NCI-H510A (cell line): Measurements from ENCODE around the gene NFIX.

Experiments used
- DNase-seq: peaks from one replicate; lab custom pipeline; 2025; lab: John Stamatoyannopoulos, UW

NFIX gene

GRCh38 chr19:13056052-13056660, 60.9 kb downstream of the NFIX start:
- DNase-seq = peak; percentile 87

DNA sequence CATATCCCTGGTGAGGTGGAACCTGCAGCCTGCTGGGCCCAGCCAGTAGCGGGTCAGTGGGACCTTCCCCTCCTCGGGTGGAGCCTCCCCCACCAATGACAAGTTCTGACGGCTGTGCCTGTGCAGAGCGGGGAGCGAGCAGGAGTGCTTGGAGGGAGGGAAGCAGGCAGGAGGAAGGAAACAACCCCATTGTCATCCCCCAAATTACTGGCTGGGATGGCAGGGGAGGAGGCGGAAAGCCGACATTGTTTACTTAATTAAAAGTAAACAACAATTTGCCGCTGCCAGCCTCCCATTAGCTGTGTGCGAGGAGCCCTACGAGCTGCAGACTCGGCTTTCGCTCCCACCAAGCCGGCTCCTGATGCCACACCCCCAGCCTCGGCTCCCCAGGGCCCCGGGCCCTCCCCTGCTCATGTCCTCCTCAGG, 61.9 kb downstream of the NFIX start:
- DNase-seq = peak; percentile 63

DNA sequence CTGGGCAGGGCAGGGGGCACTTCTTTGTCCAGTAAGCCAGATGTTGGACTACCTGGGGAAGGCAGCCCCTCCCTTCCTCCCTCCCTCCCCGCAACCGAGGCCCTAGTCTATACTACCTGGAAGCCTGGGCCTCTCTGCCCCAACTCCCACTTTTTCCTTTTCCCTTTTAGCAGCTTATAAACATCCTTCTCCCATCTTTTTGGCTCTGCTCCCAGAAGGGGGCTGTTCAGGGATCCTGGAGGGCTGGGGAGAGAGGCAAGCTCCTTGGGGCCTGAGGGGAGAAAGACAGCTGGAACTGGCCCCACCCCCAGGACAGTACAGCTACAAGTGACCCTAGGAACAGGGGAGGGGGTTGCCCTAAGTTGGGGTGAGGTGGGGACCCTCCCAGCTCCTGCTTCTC, 62.5 kb downstream of the NFIX start:
- DNase-seq = no peak

DNA sequence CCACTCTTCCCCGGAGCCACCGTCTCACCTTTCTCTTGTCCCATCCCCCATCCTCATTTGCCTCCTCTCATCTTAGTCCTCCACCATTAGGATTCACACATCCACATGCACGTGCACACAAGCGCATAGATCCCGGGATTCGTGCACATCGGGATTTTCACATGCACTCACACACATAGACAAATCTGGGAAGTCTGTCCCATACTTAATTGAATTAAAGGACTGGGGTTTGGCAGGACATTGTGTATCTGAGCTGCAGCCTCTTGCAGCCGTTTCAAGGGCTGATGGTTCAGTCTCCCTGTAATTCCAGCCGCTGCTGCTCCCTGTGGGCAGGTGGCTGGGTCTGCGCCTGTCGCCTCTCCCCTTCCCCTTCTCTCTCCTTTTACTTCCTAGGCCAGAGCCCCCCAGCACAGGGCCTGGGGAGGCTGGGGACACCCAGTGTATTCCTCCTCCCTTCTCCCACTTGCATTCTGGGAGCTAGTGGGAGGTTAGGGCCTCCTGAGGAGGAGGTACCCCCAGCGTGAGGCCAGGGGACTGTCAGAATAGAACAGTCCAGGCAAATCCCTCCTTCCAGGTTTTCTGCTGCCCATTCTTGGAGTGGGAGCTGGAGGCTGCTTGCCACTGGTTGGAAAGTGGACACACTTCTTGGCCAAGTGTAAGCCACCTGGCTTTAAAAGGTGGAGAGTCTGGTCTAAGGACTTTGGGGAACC, 63.8 kb downstream of the NFIX start:
- no peak for DNase-seq

GRCh38 chr19:13060233-13060963, 65.1 kb downstream of the NFIX start:
- DNase-seq = no peak

DNA sequence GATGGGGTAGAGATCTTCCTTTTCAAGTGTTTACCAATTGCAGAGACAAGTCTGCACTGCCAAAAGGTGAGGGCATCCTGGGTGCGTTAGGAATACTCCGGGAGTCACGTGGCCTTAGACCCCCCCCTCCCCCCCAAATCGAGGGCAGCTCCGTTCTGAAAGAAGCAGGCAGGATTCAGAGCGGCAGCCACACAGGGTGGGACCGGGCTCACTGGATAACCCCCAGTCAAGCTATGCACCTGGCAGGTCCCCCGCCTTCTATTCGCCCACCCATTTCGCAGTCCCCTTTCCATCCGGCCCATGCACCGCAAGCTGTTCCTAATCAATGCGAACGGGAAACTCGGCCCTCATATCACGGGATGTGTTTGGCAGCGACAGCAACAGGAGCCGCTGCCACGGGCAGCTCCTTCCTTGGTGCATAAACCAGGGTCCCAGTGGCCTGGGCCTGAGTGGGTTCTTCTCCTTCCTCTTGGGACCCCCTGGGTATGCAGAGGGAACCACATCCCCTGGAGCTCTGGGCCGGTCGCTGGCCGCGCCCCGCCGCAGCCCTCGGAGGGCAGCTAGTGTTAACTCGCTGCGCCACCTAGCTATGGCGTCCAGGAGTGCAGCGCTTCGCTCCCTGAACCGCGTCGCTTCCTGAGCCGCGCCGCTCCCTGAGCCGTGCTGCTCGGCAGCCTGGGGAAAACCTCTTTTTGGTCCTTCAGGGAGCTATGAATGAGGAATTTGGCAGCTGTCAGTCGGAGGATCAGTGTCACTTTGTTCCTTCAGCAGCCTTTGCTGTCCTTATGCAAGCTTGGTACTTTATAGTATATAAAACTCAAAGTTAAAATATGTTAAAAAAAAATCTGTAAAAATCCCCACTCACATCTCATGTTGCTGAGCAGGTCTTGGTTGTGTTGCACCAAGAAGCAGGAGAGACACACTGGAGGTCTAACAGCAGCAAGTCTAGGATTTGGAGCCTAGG, 66.0 kb downstream of the NFIX start:
- peak; percentile 61 for DNase-seq

- no peak for DNase-seq
Observed at GRCh38 chr19:13062317-13062716, 67.0 kb downstream of the NFIX start.

- no peak for DNase-seq
Observed at GRCh38 chr19:13063461-13064091, 68.3 kb downstream of the NFIX start.

- DNase-seq = no peak
Observed at GRCh38 chr19:13064092-13064489, 68.8 kb downstream of the NFIX start.

DNA sequence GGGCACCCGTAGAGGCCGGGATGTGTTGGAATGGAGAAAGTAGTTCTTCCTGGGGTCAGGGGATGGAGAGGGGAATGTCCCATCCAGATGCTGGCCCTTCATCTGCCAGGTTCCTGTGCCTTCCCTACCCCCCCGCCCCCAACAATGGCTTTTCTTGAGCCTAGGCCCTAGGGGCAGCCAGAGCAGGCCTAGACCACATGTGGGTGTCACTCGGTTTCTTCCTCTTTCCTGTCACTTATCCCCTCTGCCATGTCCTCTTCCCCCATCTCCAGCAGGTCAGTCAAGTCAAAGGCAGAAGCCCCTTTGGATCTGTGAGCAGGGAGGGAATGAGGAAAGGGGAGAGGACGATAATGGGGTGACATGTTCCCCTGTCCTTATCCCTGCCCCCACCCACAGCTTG, 71.0 kb downstream of the NFIX start:
- DNase-seq = no peak

- no peak for DNase-seq
Observed at GRCh38 chr19:13066933-13067807, 71.9 kb downstream of the NFIX start.

- no peak for DNase-seq
Observed at GRCh38 chr19:13068085-13068846, 73.0 kb downstream of the NFIX start.

DNA sequence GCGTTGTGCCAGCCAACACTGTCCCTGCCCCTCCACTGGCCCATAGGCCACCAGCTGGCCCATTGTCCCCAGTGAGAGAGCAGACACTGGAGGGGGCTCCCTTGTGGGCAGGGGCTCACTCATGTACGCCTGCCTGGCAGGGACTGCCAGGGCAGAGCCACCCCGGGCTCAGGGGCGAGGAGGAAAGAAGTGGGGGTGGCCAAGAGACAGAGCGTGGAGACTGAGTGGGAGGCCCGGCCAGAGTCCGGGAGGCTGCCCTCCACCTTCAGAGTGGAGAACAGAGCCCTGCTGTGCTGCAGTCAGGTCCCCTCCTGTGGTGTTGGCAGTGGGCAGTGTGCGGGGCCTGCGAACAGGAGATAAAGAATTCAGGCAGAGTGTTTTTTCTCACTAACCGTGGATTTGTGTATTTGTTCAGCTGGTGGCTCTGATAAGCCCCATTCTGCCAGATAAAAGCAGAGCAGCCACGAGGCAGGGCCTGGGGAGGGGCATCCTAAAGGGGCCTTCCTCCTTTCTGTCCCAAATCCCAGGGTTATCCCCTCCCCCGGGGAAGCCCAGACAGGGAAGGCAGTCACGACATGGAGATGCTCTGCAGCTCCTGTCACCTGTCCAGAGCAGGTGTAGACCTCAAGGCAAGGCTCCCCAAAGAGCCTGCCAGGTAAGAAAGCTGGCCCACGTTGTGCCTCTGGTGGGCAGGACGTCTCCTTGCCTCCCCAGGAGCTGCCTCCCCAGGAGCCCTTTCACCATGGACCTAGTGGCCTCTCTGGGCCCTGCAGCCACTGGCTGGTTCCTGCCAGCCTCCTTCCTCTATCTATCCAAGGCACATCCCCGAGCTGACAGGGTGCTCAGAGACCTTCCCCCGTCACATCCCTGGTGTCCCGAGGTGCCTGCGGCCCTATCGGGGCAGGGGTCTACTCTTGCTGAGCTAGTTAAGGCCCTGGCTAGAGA, 74.4 kb downstream of the NFIX start:
- no peak for DNase-seq

DNA sequence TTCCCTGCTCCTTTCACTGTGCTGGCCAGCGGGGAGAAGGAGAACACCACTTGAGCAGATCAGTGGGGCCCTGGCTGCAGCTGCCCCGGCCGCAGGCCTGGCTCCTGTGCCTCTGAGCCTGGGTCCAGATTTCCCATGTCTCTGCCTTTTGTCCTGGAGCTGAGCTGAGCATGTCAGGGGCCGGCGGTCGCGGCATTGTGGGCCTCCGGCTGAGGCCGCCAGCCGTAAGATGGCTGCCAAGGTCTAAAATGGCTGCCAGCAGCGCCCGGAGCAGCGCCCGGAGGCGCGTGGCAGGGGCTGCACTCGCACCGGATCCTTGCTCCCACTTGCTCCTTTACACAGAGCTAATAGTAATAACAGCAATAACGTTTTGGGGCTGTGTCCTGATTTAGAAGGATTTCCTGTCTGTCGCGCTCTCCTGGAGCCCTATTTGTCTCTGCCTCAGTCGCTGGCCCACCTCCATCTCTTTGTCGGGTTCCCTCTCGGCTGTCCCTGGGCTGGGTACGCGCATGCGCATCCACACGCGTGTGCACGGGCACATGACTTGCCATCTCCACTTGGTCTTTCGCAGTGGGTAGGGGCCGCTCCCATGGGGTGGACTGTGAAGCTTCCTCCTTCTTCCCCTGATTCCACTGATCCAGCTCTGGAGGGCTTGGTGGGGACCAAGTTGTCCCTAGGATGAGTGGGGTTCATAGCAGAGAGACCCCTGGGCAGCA, 75.3 kb downstream of the NFIX start:
- DNase-seq = no peak

DNA sequence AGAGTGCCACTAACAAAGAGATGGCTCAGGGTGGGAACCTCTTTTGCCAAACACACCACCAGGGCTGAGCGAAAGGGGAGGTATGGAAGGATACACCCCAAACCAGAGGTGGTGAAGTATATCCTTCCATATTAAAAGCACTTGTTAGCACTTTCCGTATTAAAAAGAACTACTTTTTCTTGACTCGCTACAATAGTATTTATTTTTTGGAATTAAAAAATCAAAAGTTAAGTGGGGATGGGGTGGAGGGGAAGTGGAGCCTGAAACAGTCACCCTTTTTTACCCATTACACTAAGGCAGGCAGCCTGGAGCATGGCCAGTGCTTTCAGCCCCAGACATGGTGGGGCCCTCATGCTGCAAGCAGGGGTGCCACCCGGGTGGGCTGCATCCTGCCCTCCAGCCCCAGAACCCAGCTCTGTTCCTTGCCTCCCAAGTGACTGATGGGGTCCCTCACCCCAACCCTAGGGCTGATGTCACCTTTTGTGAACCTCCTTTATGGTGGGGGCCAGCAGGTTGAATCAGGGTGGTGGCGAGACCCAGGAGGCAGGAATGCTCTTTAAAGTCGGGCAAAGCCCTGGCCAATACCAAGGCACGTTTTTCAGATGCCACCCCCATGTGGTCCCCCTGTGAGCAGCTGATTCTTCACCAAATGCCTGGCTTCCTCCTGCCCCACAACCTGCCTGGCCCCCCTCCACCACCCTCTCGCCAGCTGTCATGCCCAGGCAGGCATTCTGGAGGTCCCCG, 76.3 kb downstream of the NFIX start:
- DNase-seq = no peak

DNA sequence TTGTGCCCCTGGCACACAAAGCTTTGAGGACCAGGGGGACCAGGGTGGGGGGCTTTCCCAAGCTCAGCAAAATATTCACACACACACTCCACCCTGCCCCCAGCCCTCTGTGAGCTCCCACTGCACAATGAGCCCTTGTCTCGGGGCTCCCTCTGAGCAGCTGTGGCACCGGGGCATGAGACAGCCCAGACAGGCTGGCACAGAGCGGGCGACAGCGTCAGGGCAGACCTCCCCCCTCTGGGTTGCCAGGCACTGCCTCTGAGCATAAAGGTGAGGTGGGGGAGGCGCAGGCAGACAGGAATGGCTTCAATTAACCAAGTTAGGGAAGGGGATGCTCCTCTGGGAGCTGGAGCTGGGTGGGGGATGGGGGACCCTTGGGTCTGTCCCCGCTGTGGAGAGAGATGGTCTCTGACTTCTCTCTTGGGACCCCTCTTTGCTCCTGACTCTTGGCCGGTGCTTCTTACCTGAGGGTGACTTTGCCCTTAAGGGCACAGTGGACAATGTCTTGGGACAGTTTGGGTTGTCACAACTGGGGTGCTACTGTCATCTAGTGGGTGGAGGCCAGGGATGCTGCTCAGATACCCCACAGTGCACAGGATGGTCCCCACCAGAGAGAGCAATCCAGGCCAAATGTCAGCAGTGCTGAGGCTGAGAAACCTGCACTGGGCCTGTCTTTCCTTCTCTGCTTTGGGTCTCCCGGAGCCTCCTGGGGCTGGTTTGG, 77.1 kb downstream of the NFIX start:
- DNase-seq = no peak

DNA sequence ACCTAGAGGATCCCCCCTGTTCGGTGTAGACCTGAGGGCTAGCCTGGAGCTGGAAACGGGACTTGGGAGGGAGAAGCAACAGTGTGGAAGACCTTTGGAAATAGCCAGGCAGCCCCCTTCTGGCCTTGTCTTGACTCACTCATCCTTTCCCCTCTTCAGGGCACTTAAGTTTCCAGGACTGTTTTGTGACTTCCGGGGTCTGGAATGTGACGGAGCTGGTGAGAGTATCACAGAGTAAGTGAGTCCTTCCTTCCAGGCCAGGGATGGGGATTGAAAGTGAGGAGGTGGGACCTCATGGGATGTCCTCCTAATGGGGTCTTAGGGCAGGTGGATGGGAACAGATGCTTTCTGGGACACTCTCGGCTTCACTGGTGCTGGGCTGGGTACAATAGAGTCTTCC, 78.0 kb downstream of the NFIX start:
- DNase-seq = no peak
